Esophagus muscularis mucosa (tissue), 4 donors: ENCODE measurements around the gene MAN2B1. TPM values are rescaled to one million over a fixed set of nuclear protein-coding genes. Genes with fewer than 3 reads are reported as not detected.

ENCODE experiments used
- DNase-seq: peaks from one replicate; pipeline ENCODE4 v3.0.0-alpha.2; 2017; ENCODE audit errors: extremely low spot score
- H3K27ac ChIP-seq, 4 donors: fragments of 200-600 bp; sonication (generic); replicated peaks in 1 of 4; 1 replicate in 3 of 4; 2 replicates in 1 of 4; pipeline ENCODE4 v1.5.1; 2016 to 2019; ENCODE audit warnings: mild to moderate bottlenecking in 1 of 4
- H3K27me3 ChIP-seq, 4 donors: fragments of 200-600 bp; sonication (generic); one replicate each; pipeline versions ENCODE4 v1.5.1 to v1.6.0; 2016 to 2019
- H3K36me3 ChIP-seq, 4 donors: fragments of 200-600 bp; sonication (generic); one replicate each; pipeline ENCODE4 v1.5.1; 2016 to 2019
- H3K4me1 ChIP-seq, 4 donors: fragments of 200-600 bp; sonication (generic); one replicate each; pipeline ENCODE4 v1.5.1; 2016 to 2019
- H3K4me3 ChIP-seq, 4 donors: fragments of 200-600 bp; sonication (generic); 1 replicate in 2 of 4; 2 replicates in 2 of 4; pipeline ENCODE4 v1.5.1; 2016 to 2019; ENCODE audit warnings: mild to moderate bottlenecking in 4 of 4, moderate library complexity in 1 of 4
- H3K9me3 ChIP-seq, 4 donors: fragments of 200-600 bp; sonication (generic); 1 replicate in 3 of 4; 2 replicates in 1 of 4; pipeline ENCODE4 v1.5.1; 2016 to 2019
- CTCF ChIP-seq, 3 experiments: fragments of 200-600 bp in 2 of 3; fragments of 450-650 bp in 1 of 3; sonication (generic) in 2 of 3; IDR thresholded peaks; one replicate each; pipeline ENCODE4 v1.5.1; 2017 to 2019; ENCODE audit warnings: antibody characterized with exemption in 3 of 3, mild to moderate bottlenecking in 2 of 3, moderate library complexity in 1 of 3
- EP300 ChIP-seq: sonication (generic); formaldehyde crosslinking; IDR thresholded peaks from one replicate; pipeline ENCODE4 v1.6.1; 2017; ENCODE audit warnings: antibody characterized with exemption
- POLR2A ChIP-seq: fragments of 450-650 bp; IDR thresholded peaks from one replicate; pipeline ENCODE4 v1.6.1; 2017; ENCODE audit warnings: antibody characterized with exemption, moderate library complexity, mild to moderate bottlenecking, low read depth
- POLR2AphosphoS5 ChIP-seq, 2 donors: sonication (generic); formaldehyde crosslinking; IDR thresholded peaks; one replicate each; pipeline ENCODE4 v1.6.1; 2017; ENCODE audit warnings: antibody characterized with exemption in 2 of 2
- WGBS: methylation state at CpG from one replicate; pipeline ENCODE4 v1.1.5; 2018; 5-methylcytosine and 5-hydroxymethylcytosine counted together
- intact Hi-C: fragments of 100-400 bp; cut with DNase I; formaldehyde crosslinking; loops from one replicate; pipeline ENCODE4 v1.15.1; 2023
- total RNA-seq, 4 donors: library from RNA; depleted of rRNA; stranded (reverse); fragments of >200 nt; gene quantifications; one replicate each; pipeline versions ENCODE4 v1.1.0 to v1.2.1, GENCODE V29; 2016

The MAN2B1 gene
- total RNA-seq, 4 donors from 2014 or later, result 65.7 to 80.8 (median 68.9) TPM

DNA sequence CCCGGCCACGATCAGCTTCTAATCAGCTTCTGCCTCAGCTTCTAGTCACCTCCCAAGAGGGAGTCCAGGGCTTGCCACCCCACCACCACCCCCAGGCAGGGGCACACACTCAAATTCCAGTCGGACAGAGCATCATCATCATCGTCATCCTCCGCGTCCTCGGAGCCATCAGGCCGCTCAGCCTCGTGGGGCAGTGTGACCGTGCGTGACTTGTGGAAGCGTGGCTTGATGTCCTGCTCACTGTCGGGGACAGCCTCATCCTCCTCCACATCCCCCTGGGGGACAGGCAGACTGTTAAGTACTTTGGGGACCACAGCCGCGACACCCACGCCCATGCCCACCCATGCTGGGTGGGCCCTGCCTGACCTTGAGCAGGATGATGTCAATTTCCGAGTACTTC is 44.6 kb upstream of the MAN2B1 start:
- TF ChIP-seq EP300 (no peak), POLR2A (no peak), CTCF (IDR thresholded peaks at IDR 0.05) (no peak), POLR2AphosphoS5 (IDR thresholded peaks at IDR 0.05) (no peak)
- H3K4me1 ChIP-seq, result peaks cover 0 to 4% (median 2%) of the 10 kb centered on the region in 4 donors
- intact Hi-C loops, result no loop called here

DNA sequence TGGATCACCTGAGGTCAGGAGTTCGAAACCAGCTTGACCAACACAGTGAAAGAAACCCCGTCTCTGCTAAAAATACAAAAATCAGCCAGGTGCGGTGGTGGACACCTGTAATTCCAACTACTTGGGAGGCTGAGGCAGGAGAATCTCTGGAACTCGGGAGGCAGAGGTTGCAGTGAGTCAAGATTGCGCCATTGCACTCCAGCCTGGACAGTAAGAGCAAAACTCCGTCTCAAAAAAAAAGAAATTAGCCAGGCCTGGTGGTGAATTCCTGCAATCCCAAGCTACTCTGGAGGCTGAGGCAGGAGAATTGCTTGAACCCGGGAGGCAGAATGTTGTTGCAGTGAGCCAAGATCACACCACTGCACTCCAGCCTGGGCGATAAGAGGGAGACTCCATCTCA is 42.1 kb upstream of the MAN2B1 start:
- H3K27ac ChIP-seq, result no peak overlapping the region
- no peak for DNase-seq
- H3K4me3 ChIP-seq, result no peak overlapping the region
- peaks cover 86 to 98% (median 96%) of the 10 kb centered on the region in 4 donors for H3K36me3 ChIP-seq
- H3K9me3 ChIP-seq, result no peaks in the 10 kb centered on the region
- H3K4me1 ChIP-seq, result peaks cover 0 to 4% (median 2%) of the 10 kb centered on the region in 4 donors
- intact Hi-C loops, result no loop called here
- TF ChIP-seq CTCF (IDR thresholded peaks at IDR 0.05), result no peak
- no peak for TF ChIP-seq POLR2A
- TF ChIP-seq POLR2AphosphoS5 (IDR thresholded peaks at IDR 0.05), result no peak
- TF ChIP-seq EP300, result no peak
- H3K27me3 ChIP-seq, result no peaks in the 10 kb centered on the region
- 93% methylated on average over 8 of the region's 8 CpGs for WGBS

More for the DNA sequence above, 44.6 kb upstream of the MAN2B1 start:
- H3K9me3 ChIP-seq, result no peaks in the 10 kb centered on the region
- H3K4me3 ChIP-seq, result no peak overlapping the region
- WGBS, result 89% methylated on average over 17 of the region's 17 CpGs
- peaks cover 81 to 98% (median 96%) of the 10 kb centered on the region in 4 donors for H3K36me3 ChIP-seq
- DNase-seq, result no peak
- no peak overlapping the region for H3K27ac ChIP-seq
- H3K27me3 ChIP-seq, result no peaks in the 10 kb centered on the region

DNA sequence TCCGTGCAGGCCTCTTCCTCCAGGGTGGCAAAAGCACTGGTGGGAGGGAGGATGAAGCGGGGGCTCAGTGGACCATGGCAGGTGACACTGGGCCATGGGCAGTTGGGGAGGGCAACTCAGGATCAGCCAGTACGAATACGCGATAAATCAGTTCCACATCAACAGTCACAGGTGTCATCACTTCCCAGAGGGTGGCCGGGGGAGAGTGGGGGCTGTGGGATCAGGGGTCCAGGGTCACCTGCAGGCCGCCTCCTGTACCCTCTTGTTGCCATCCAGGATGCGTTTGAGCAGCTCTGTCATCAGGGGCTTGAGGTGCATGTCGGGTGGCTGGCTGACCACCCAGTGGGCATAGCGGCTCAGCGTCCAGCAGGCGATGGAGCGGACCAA is 39.8 kb upstream of the MAN2B1 start:
- DNase-seq, result no peak
- intact Hi-C loops, result no loop called here
- H3K36me3 ChIP-seq, result peaks cover 91 to 100% (median 100%) of the 10 kb centered on the region in 4 donors
- H3K4me3 ChIP-seq, result no peak overlapping the region
- no peak overlapping the region for H3K27ac ChIP-seq
- no peak for TF ChIP-seq CTCF (IDR thresholded peaks at IDR 0.05)
- no peak for TF ChIP-seq POLR2A
- TF ChIP-seq EP300, result no peak
- no peak for TF ChIP-seq POLR2AphosphoS5 (IDR thresholded peaks at IDR 0.05)
- no peaks in the 10 kb centered on the region for H3K4me1 ChIP-seq
- WGBS, result 90% methylated on average over 9 of the region's 13 CpGs
- H3K27me3 ChIP-seq, result no peaks in the 10 kb centered on the region
- no peaks in the 10 kb centered on the region for H3K9me3 ChIP-seq

- intact Hi-C loops, result no loop called here
- TF ChIP-seq CTCF (IDR thresholded peaks at IDR 0.05) (no peak), POLR2AphosphoS5 (IDR thresholded peaks at IDR 0.05) (no peak), POLR2A (no peak), EP300 (no peak)
- peaks cover 91 to 100% (median 100%) of the 10 kb centered on the region in 4 donors for H3K36me3 ChIP-seq
- H3K9me3 ChIP-seq, result no peaks in the 10 kb centered on the region
- DNase-seq, result no peak
- no peaks in the 10 kb centered on the region for H3K4me1 ChIP-seq
- H3K27me3 ChIP-seq, result no peaks in the 10 kb centered on the region
- 76% methylated on average over 7 of the region's 29 CpGs for WGBS
- no peak overlapping the region for H3K27ac ChIP-seq
- H3K4me3 ChIP-seq, result no peak overlapping the region
Observed at GRCh38 chr19:12705654-12706331, 39.3 kb upstream of the MAN2B1 start.

GRCh38 chr19:12705169-12705568 is 38.6 kb upstream of the MAN2B1 start:
- H3K9me3 ChIP-seq, result no peaks in the 10 kb centered on the region
- no peak overlapping the region for H3K4me3 ChIP-seq
- no peak for DNase-seq
- TF ChIP-seq CTCF (IDR thresholded peaks at IDR 0.05), result no peak
- no peak for TF ChIP-seq POLR2AphosphoS5 (IDR thresholded peaks at IDR 0.05)
- TF ChIP-seq EP300, result no peak
- no peak for TF ChIP-seq POLR2A
- H3K4me1 ChIP-seq, result no peaks in the 10 kb centered on the region
- intact Hi-C loops, result no loop called here
- WGBS, result 92% methylated on average over 1 of the region's 13 CpGs
- H3K27ac ChIP-seq, result no peak overlapping the region
- H3K36me3 ChIP-seq, result peaks cover 91 to 100% (median 100%) of the 10 kb centered on the region in 4 donors
- H3K27me3 ChIP-seq, result no peaks in the 10 kb centered on the region
